ENCODE results near the gene EML3. TPM values are rescaled to one million over a fixed set of nuclear protein-coding genes. Genes with fewer than 3 reads are reported as not detected.

EML3 gene
- total and polyA plus RNA-seq, 12 donors = 9.7 to 198 (median 36.3) TPM

GRCh38 chr11:62578541-62578940 is 34.0 kb downstream of the EML3 start:
- H3K9me3 ChIP-seq (replicated peaks in 1 of 3) = no peaks in the 10 kb centered on the region
- H3K36me3 ChIP-seq (replicated peaks in 1 of 2) = peaks cover 0 to 52% of the 10 kb centered on the region in 2 donors
- no peak overlapping the region for H3K4me3 ChIP-seq
- no peaks in the 10 kb centered on the region for H3K27me3 ChIP-seq
- intact Hi-C loops (cut with DNase I) = no loop called here
- 93 to 96% (median 94%) methylated on average over 7 to 11 of the region's 11 CpGs for WGBS, 4 donors
- no peak for DNase-seq
- TF ChIP-seq, protein P1, sequence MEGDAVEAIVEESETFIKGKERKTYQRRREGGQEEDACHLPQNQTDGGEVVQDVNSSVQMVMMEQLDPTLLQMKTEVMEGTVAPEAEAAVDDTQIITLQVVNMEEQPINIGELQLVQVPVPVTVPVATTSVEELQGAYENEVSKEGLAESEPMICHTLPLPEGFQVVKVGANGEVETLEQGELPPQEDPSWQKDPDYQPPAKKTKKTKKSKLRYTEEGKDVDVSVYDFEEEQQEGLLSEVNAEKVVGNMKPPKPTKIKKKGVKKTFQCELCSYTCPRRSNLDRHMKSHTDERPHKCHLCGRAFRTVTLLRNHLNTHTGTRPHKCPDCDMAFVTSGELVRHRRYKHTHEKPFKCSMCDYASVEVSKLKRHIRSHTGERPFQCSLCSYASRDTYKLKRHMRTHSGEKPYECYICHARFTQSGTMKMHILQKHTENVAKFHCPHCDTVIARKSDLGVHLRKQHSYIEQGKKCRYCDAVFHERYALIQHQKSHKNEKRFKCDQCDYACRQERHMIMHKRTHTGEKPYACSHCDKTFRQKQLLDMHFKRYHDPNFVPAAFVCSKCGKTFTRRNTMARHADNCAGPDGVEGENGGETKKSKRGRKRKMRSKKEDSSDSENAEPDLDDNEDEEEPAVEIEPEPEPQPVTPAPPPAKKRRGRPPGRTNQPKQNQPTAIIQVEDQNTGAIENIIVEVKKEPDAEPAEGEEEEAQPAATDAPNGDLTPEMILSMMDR (IDR thresholded peaks at IDR 0.05) = no peak
- TF ChIP-seq POLR2A (IDR thresholded peaks at IDR 0.05) = no peak
- H3K27ac ChIP-seq = peak overlapping the region in 1 of 5 donors; percentile 36
- peaks cover 6 to 24% of the 10 kb centered on the region in 2 donors for H3K4me1 ChIP-seq (replicated peaks in 1 of 2)

DNA sequence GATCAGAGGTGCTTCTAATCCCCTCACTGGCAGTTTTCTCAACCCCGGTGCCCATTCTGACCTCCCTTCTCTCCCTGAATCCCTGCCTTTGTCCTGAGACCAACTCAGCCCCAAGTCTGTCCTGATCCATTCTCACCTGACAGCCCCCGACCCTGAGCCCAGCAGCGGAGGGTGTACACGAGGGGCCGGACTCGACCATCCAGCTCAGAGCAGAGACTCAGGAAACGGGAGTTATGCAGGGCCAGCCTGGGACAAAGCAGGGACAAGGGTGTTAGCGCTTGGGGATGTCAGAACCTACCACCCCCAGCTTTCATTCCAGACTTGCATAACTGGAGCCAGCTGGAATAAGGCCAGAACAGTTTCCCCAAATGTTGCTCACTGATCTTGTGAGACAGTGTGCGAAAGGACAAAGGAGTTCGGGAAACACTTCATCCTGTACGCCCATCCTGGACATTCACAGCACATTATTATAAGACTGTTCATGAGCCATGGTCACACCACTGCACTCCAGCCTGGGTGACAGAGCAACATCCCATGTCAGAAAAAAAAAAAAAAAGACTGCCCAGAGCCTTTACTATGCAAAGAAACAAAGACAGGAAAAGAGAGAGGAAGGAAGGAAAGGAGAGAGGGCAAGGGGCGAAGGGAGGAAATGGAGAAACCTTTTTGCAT is 35.4 kb downstream of the EML3 start:
- Histone ChIP-seq H3K4me3 (no peak overlapping the region), H3K4me1 (replicated peaks in 1 of 2) (peaks cover 13 to 33% of the 10 kb centered on the region in 2 donors), H3K9me3 (replicated peaks in 1 of 3) (no peaks in the 10 kb centered on the region), H3K36me3 (replicated peaks in 1 of 2) (peaks cover 0 to 52% of the 10 kb centered on the region in 2 donors), H3K27me3 (no peaks in the 10 kb centered on the region), H3K27ac (peak overlapping the region in 3 of 5 donors; percentile 1 to 98 (median 92))
- intact Hi-C loops (cut with DNase I) = no loop called here
- peak in 1 of 2 donors; percentile 21 for TF ChIP-seq POLR2A (IDR thresholded peaks at IDR 0.05)
- TF ChIP-seq, protein P1 (IDR thresholded peaks at IDR 0.05) = no peak
- peak in 3 of 7 donors; percentile 61 to 80 (median 65) for DNase-seq
- 60 to 83% (median 74%) methylated on average over 12 of the region's 12 CpGs for WGBS, 4 donors

DNA sequence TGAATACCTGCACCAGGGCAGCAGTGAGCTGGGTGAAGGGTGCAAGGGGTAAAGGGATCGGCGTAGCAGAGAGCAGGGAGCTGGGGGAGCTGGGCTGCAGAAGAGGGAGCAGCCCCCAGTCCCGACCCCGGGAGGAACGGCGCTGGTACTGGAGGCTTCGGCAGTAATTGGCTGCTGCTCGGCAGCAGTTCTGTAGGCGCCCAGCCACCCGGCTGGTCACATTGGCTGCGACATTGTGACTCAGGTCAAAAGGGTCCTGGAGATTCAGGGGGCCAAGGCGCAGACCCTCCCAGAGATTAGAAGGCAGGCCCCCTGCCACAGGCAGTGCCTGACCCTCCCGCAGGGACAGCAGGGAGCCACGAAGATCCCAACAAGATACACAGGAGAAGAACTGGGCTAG is 36.7 kb downstream of the EML3 start:
- TF ChIP-seq, protein P1 (IDR thresholded peaks at IDR 0.05) = no peak
- no peak for TF ChIP-seq POLR2A (IDR thresholded peaks at IDR 0.05)
- DNase-seq = peak in 1 of 7 donors; percentile 17
- H3K4me1 ChIP-seq (replicated peaks in 1 of 2) = peaks cover 13 to 39% of the 10 kb centered on the region in 2 donors
- intact Hi-C loops (cut with DNase I) = no loop called here
- H3K9me3 ChIP-seq (replicated peaks in 1 of 3) = no peaks in the 10 kb centered on the region
- 79 to 90% (median 86%) methylated on average over 13 to 14 of the region's 14 CpGs for WGBS, 4 donors
- H3K36me3 ChIP-seq (replicated peaks in 1 of 2) = peaks cover 0 to 54% of the 10 kb centered on the region in 2 donors
- peak overlapping the region in 2 of 5 donors; percentile 92 to 98 for H3K27ac ChIP-seq
- H3K4me3 ChIP-seq = no peak overlapping the region
- no peaks in the 10 kb centered on the region for H3K27me3 ChIP-seq

DNA sequence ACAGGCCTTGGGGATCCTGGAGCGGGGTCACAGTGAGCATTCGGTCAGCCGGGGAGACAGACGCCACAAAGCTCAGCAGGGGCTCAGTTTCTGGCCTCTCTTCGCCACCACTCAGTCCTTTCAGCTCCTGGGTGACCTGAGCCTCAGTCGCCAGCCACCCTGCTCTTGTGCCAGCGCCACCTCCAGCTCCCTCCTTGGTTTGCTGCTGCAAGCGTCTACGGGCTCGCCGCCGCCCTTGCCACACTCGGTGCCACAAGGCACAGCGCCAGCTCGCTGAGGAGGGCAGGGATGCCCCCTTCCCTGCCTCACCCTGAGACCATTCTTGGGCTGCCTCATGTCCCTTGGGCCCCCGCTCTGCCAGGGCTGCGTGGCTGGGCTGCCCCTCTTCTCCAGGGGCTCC is 37.4 kb downstream of the EML3 start:
- no peak for DNase-seq
- Histone ChIP-seq H3K4me3 (peak overlapping the region in 1 of 4 donors; percentile 54), H3K9me3 (replicated peaks in 1 of 3) (no peaks in the 10 kb centered on the region), H3K27me3 (no peaks in the 10 kb centered on the region), H3K27ac (peak overlapping the region in 4 of 5 donors; percentile 71 to 98 (median 88)), H3K4me1 (replicated peaks in 1 of 2) (peaks cover 13 to 38% of the 10 kb centered on the region in 2 donors), H3K36me3 (replicated peaks in 1 of 2) (peaks cover 0 to 58% of the 10 kb centered on the region in 2 donors)
- no peak for TF ChIP-seq POLR2A (IDR thresholded peaks at IDR 0.05)
- TF ChIP-seq, protein P1 (IDR thresholded peaks at IDR 0.05) = no peak
- WGBS, 4 donors = 39 to 55% (median 50%) methylated on average over 13 to 17 of the region's 17 CpGs
- intact Hi-C loops (cut with DNase I) = no loop called here
